Measurements from ENCODE around the gene DPYSL3.

The DPYSL3 gene

DNA sequence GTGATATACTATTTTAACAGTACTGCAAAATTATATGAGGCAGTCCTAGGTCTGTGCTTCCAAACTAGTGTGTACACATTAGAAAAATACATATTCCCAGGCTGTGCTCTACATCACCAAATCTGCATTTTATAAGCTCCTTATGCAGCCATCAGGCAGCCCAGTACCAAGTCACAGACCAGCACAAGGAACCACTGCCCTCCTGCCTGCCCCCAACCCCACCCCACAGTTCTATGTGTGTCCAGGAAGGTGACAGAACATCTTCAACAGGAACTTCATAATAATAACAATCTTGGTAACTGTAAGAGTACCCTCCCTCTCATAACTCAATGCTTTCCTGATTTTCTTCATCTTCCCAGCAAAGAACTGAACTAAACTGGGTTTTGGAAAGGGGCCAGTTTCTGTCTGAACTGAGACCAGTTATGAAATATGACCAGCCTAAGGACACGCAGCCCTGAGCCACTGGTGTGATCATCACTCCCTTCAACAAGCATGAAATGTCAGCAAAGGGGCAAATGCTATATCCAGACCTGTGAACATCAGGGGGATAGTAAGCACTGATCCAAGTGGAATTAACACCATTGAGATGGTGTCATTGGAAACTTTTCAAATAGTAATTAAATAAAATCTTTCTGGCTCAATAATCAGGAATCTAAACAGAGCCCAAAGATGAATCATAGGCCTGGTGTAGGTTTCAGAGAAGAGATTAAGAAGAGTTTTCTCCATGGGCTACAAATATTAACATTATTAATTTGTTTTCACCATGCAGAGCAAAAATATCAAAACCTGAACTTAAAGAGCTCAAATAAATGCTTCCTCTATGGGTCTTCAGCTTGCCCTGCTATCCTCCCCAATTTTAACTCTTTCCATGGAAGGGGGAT lies 82.1 kb downstream of the DPYSL3 start:
- no peaks in the 10 kb centered on the region for H3K27me3 ChIP-seq (replicated peaks; ENCODE audit: control insufficient read depth, insufficient read depth, low read length, poor library complexity, severe bottlenecking)
- no peaks in the 10 kb centered on the region for H3K4me1 ChIP-seq (ENCODE audit: control insufficient read depth, insufficient read depth, low read length, poor library complexity, severe bottlenecking)
- H3K9me3 ChIP-seq (ENCODE audit: control insufficient read depth, low read length), result no peaks in the 10 kb centered on the region
- no peaks in the 10 kb centered on the region for H3K36me3 ChIP-seq (ENCODE audit: control insufficient read depth, insufficient read depth, low read length)
- H3K27ac ChIP-seq (ENCODE audit: insufficient read depth, low read length, poor library complexity, severe bottlenecking), result no peak overlapping the region
- DNase-seq, result no peak
- no peak overlapping the region for H3K4me3 ChIP-seq (ENCODE audit: insufficient read depth, low read depth, low read length, poor library complexity, severe bottlenecking)

DNA sequence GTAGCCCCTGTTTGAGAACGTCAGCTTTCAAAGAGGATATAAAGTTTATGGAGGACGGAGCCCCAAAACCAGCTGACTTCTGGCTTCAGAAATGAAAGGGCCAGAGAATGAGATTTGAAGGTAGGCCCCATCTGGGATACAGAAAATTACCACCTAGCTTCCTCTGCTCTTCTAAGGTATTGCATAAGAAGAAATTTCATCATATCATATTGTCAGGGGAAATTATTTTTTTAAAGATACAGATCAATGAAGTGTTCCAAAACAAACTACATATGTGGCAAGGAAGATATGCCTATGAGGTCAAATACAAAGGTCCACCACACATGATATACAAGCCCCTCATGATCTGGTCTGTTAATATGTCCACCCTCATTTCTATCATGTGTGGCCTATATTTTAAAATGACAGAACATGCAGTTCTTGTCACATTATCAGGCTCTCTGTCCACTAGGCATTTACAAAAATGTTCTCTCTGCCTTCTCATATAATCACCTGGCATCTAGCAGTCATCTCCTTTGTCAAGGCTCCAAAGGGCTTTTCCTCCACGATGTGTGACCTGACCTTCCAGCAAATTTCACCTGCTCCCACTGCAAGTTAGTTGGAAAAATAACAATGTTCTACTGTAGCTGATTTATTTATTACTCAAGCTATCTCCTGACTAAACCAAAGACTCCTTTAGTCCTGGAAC lies 83.1 kb downstream of the DPYSL3 start:
- no peaks in the 10 kb centered on the region for H3K4me1 ChIP-seq (ENCODE audit: control insufficient read depth, insufficient read depth, low read length, poor library complexity, severe bottlenecking)
- H3K27ac ChIP-seq (ENCODE audit: insufficient read depth, low read length, poor library complexity, severe bottlenecking), result no peak overlapping the region
- H3K9me3 ChIP-seq (ENCODE audit: control insufficient read depth, low read length), result no peaks in the 10 kb centered on the region
- no peak overlapping the region for H3K4me3 ChIP-seq (ENCODE audit: insufficient read depth, low read depth, low read length, poor library complexity, severe bottlenecking)
- no peaks in the 10 kb centered on the region for H3K27me3 ChIP-seq (replicated peaks; ENCODE audit: control insufficient read depth, insufficient read depth, low read length, poor library complexity, severe bottlenecking)
- DNase-seq, result no peak
- no peaks in the 10 kb centered on the region for H3K36me3 ChIP-seq (ENCODE audit: control insufficient read depth, insufficient read depth, low read length)

DNA sequence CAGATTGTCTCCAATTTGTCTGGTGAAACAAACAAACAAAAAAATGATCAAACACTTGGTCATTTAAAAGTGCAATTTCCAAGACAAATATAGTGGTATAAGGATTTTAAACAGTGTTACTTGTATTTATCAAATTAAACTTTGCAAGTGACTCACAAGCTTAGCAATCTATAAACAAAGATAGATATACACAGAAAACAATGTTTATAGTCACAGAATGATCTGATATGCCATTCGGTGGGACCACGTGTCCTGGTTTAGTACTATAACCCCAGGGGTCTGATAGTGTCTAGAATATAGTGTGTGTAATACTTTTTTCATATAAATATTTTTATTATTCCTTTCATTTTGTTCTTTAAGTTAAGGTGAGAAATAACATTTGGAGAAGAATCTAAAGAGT lies 91.3 kb downstream of the DPYSL3 start:
- no peaks in the 10 kb centered on the region for H3K27me3 ChIP-seq (replicated peaks; ENCODE audit: control insufficient read depth, insufficient read depth, low read length, poor library complexity, severe bottlenecking)
- H3K9me3 ChIP-seq (ENCODE audit: control insufficient read depth, low read length), result no peaks in the 10 kb centered on the region
- no peaks in the 10 kb centered on the region for H3K4me1 ChIP-seq (ENCODE audit: control insufficient read depth, insufficient read depth, low read length, poor library complexity, severe bottlenecking)
- no peaks in the 10 kb centered on the region for H3K36me3 ChIP-seq (ENCODE audit: control insufficient read depth, insufficient read depth, low read length)
- no peak overlapping the region for H3K27ac ChIP-seq (ENCODE audit: insufficient read depth, low read length, poor library complexity, severe bottlenecking)
- no peak overlapping the region for H3K4me3 ChIP-seq (ENCODE audit: insufficient read depth, low read depth, low read length, poor library complexity, severe bottlenecking)
- no peak for DNase-seq

DNA sequence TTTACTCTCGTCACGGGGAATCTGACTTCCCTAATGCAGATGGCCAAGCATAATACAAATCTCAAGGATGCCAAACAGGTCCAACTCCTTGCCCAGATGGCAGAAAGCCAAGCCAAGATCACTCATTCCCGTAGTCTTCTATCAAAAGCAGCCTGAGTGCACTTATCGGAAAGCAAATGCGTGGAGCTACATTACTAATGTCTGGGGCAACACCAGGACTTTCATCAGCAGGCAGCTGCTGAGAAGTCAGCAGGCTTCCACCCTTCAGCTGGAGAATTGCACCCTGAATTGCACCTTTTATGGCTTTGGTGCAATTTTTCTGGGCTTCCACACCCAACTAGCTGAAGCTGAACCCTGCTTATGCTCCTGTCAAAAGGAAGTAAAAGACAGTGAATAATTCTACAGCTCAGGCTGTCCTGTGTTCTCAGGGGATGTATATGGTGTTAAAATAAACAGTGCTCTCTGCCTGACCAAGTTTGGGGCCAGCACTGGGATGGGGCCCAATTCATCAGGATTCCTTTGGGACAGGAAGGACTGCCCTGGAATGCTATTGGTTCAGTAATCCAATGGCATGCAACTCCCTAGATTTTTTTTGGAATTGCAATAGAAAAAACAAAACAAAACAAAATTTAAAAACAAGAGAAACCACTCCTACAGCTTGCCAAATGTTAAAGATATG lies 92.6 kb downstream of the DPYSL3 start:
- no peaks in the 10 kb centered on the region for H3K4me1 ChIP-seq (ENCODE audit: control insufficient read depth, insufficient read depth, low read length, poor library complexity, severe bottlenecking)
- DNase-seq, result no peak
- no peak overlapping the region for H3K27ac ChIP-seq (ENCODE audit: insufficient read depth, low read length, poor library complexity, severe bottlenecking)

DNA sequence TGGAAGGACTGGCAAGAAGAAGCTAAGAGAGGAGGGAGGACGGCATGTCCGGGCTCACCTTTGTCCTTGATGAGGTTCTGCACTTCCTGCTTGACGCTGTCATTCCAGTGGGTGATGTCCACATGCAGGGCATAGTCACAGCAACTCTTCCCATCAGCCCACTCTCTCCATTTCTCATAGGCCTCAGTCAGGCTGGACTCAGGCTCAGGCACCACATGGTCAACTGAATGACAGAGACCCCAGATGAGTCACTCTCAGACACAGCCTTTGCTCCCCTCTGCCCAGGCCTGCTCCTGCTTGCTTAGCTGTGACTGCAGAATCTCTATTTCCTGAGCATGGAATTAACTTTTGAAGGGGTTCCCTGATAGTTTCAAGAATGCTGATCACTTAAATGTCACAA lies 94.2 kb downstream of the DPYSL3 start:
- no peak overlapping the region for H3K27ac ChIP-seq (ENCODE audit: insufficient read depth, low read length, poor library complexity, severe bottlenecking)
- no peaks in the 10 kb centered on the region for H3K4me1 ChIP-seq (ENCODE audit: control insufficient read depth, insufficient read depth, low read length, poor library complexity, severe bottlenecking)
- H3K36me3 ChIP-seq (ENCODE audit: control insufficient read depth, insufficient read depth, low read length), result no peaks in the 10 kb centered on the region
- no peak overlapping the region for H3K4me3 ChIP-seq (ENCODE audit: insufficient read depth, low read depth, low read length, poor library complexity, severe bottlenecking)
- H3K27me3 ChIP-seq (replicated peaks; ENCODE audit: control insufficient read depth, insufficient read depth, low read length, poor library complexity, severe bottlenecking), result no peaks in the 10 kb centered on the region
- DNase-seq, result no peak
- H3K9me3 ChIP-seq (ENCODE audit: control insufficient read depth, low read length), result no peaks in the 10 kb centered on the region

More for the DNA sequence above, 92.6 kb downstream of the DPYSL3 start:
- no peak overlapping the region for H3K4me3 ChIP-seq (ENCODE audit: insufficient read depth, low read depth, low read length, poor library complexity, severe bottlenecking)
- no peaks in the 10 kb centered on the region for H3K36me3 ChIP-seq (ENCODE audit: control insufficient read depth, insufficient read depth, low read length)
- H3K27me3 ChIP-seq (replicated peaks; ENCODE audit: control insufficient read depth, insufficient read depth, low read length, poor library complexity, severe bottlenecking), result no peaks in the 10 kb centered on the region
- no peaks in the 10 kb centered on the region for H3K9me3 ChIP-seq (ENCODE audit: control insufficient read depth, low read length)

DNA sequence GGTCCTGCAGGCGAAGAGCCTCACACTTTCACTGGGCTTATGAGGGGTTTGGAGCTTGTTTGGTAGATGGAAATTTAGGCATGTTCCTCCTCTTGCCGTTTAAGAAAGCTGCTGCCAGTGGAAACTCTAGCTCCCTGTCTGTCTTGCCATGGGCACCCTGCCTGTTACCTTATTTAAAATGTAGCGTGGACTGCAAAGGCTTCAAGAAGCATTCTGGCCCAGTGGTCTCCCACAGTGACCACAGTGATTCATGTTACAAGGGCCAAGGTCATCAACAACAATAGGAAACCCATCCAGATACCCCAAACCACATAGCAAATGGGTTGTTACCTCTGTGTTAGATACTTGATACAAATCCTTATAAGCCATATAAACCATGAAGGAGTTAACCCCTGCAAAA lies 96.6 kb downstream of the DPYSL3 start:
- DNase-seq, result no peak
- Histone ChIP-seq H3K4me3 (ENCODE audit: insufficient read depth, low read depth, low read length, poor library complexity, severe bottlenecking) (no peak overlapping the region), H3K9me3 (ENCODE audit: control insufficient read depth, low read length) (no peaks in the 10 kb centered on the region), H3K27me3 (replicated peaks; ENCODE audit: control insufficient read depth, insufficient read depth, low read length, poor library complexity, severe bottlenecking) (no peaks in the 10 kb centered on the region), H3K36me3 (ENCODE audit: control insufficient read depth, insufficient read depth, low read length) (no peaks in the 10 kb centered on the region), H3K27ac (ENCODE audit: insufficient read depth, low read length, poor library complexity, severe bottlenecking) (no peak overlapping the region), H3K4me1 (ENCODE audit: control insufficient read depth, insufficient read depth, low read length, poor library complexity, severe bottlenecking) (no peaks in the 10 kb centered on the region)

DNA sequence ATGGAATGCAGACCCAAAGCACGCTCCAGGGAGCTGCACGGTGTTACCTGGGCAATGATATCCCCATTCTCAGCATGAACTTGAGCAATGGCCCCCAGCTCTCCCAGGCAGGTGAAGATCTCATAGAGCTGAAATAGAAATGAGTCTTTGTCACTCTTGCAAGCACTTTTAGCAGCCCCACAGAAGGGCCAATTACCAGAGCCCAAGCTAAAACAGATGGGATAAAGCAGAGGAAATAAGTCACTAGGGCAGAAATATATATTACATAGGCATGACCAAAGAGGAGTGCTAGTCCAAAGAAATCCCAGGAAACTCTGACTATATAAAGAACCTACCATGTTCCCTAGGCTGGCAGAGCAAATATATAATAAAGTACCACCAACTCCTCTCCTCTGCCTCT lies 97.3 kb downstream of the DPYSL3 start:
- no peak overlapping the region for H3K27ac ChIP-seq (ENCODE audit: insufficient read depth, low read length, poor library complexity, severe bottlenecking)
- H3K4me3 ChIP-seq (ENCODE audit: insufficient read depth, low read depth, low read length, poor library complexity, severe bottlenecking), result no peak overlapping the region
- H3K4me1 ChIP-seq (ENCODE audit: control insufficient read depth, insufficient read depth, low read length, poor library complexity, severe bottlenecking), result no peaks in the 10 kb centered on the region
- no peaks in the 10 kb centered on the region for H3K9me3 ChIP-seq (ENCODE audit: control insufficient read depth, low read length)
- DNase-seq, result no peak
- no peaks in the 10 kb centered on the region for H3K36me3 ChIP-seq (ENCODE audit: control insufficient read depth, insufficient read depth, low read length)
- H3K27me3 ChIP-seq (replicated peaks; ENCODE audit: control insufficient read depth, insufficient read depth, low read length, poor library complexity, severe bottlenecking), result no peaks in the 10 kb centered on the region

- no peak for DNase-seq
- H3K27ac ChIP-seq (ENCODE audit: insufficient read depth, low read length, poor library complexity, severe bottlenecking), result no peak overlapping the region
- H3K36me3 ChIP-seq (ENCODE audit: control insufficient read depth, insufficient read depth, low read length), result no peaks in the 10 kb centered on the region
- no peaks in the 10 kb centered on the region for H3K9me3 ChIP-seq (ENCODE audit: control insufficient read depth, low read length)
- no peaks in the 10 kb centered on the region for H3K4me1 ChIP-seq (ENCODE audit: control insufficient read depth, insufficient read depth, low read length, poor library complexity, severe bottlenecking)
- H3K4me3 ChIP-seq (ENCODE audit: insufficient read depth, low read depth, low read length, poor library complexity, severe bottlenecking), result no peak overlapping the region
- no peaks in the 10 kb centered on the region for H3K27me3 ChIP-seq (replicated peaks; ENCODE audit: control insufficient read depth, insufficient read depth, low read length, poor library complexity, severe bottlenecking)
Measured at GRCh38 chr5:147411359-147412319, 98.2 kb downstream of the DPYSL3 start.

DNA sequence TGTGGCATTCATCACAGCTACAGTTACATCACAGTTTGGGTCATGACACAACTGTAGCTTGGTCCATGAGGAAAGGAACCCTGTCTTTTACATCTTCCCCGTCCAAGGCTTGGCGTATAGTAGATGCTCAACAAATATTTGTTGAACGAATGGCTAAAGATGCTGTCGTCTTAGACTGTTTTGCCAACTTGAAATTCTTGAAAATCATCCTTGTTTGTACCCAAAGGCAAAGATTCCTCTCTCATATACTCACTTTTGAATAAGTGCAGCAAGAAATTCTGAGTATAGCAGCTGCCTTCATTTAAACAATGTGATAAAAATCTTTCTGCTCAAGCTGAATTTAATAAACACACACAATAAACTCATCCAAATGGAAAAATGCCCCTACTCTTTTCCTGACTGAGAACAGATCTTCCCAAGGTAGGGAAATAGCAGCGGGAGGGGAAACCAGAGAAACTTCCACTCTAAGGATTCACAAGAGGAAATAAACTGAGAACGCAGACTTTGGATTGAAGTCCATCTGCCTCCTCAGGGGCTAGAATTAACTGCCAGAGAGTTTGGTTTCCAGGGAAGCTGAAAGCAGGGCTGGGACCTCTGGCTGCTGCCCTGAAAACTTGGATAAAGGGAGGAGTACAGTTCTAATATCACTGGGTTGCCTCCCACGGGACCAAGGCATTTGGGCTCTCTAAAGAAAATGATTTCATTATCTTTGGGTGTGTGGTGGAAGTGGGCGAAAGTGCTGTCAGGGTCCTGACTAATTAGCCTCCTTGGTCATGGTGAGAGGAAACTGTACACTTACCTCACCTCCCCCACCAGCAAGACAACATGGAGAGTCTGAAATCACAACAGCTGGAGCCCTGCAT lies 99.1 kb downstream of the DPYSL3 start:
- DNase-seq, result no peak
- H3K4me1 ChIP-seq (ENCODE audit: control insufficient read depth, insufficient read depth, low read length, poor library complexity, severe bottlenecking), result no peaks in the 10 kb centered on the region
- no peak overlapping the region for H3K27ac ChIP-seq (ENCODE audit: insufficient read depth, low read length, poor library complexity, severe bottlenecking)

More for the DNA sequence above, 99.1 kb downstream of the DPYSL3 start:
- no peaks in the 10 kb centered on the region for H3K9me3 ChIP-seq (ENCODE audit: control insufficient read depth, low read length)
- no peaks in the 10 kb centered on the region for H3K27me3 ChIP-seq (replicated peaks; ENCODE audit: control insufficient read depth, insufficient read depth, low read length, poor library complexity, severe bottlenecking)
- no peaks in the 10 kb centered on the region for H3K36me3 ChIP-seq (ENCODE audit: control insufficient read depth, insufficient read depth, low read length)
- H3K4me3 ChIP-seq (ENCODE audit: insufficient read depth, low read depth, low read length, poor library complexity, severe bottlenecking), result no peak overlapping the region

Data from effector memory CD4-positive, alpha-beta T cell (primary cell).